Activated naive CD4-positive, alpha-beta T cell treated with anti-CD3 and anti-CD28 coated beads, Interleukin-2, amount 50 U/mL, for 24 hours (primary cell): Measurements from ENCODE around the gene SREK1IP1.
A peak's percentile ranks its signal among the peaks of the same experiment; 100 is the strongest.

Source experiments
- H3K27ac Mint-ChIP-seq: one replicate; pipeline ENCODE4 v1.8.0; 2021; ENCODE audit warnings: mild to moderate bottlenecking, mixed read lengths
- H3K27me3 Mint-ChIP-seq: one replicate; pipeline ENCODE4 v1.8.0; 2021; ENCODE audit warnings: mixed read lengths
- H3K36me3 Mint-ChIP-seq: one replicate; pipeline ENCODE4 v1.8.0; 2021; ENCODE audit warnings: mixed read lengths
- H3K4me1 Mint-ChIP-seq: one replicate; pipeline ENCODE4 v1.8.0; 2021; ENCODE audit warnings: mixed read lengths
- H3K4me3 Mint-ChIP-seq: one replicate; pipeline ENCODE4 v1.8.0; 2021; ENCODE audit warnings: mild to moderate bottlenecking, mixed read lengths
- H3K9me3 Mint-ChIP-seq: one replicate; pipeline ENCODE4 v1.8.0; 2021; ENCODE audit warnings: mixed read lengths

The SREK1IP1 gene

GRCh38 chr5:64775291-64775690 lies 6.8 kb upstream of the SREK1IP1 start:
- Mint-ChIP-seq H3K36me3 (peaks cover 9% of the 10 kb centered on the region), H3K27ac (no peak overlapping the region), H3K4me1 (peaks cover 56% of the 10 kb centered on the region), H3K4me3 (no peak overlapping the region), H3K27me3 (no peaks in the 10 kb centered on the region), H3K9me3 (no peaks in the 10 kb centered on the region)

DNA sequence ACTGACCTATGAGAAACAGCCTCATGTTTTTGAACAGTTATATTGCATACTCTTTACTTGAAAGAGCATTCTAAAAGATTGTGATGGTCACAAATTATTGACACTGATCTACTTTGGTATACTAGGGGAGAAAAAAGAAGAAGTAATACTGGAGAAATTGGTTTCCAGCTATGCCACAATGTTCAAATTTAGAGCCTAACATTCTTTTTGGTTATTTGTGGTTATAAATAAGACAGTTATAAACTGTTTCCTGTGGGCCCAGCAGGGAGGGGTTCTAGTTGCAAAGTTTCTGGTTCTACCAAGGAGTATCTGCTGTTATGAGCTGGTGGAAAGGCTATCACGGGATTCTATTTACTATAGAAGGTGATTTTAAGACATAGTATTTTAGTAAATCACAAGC lies 5.0 kb upstream of the SREK1IP1 start:
- no peaks in the 10 kb centered on the region for H3K27me3 Mint-ChIP-seq
- peaks cover 59% of the 10 kb centered on the region for H3K4me1 Mint-ChIP-seq
- no peak overlapping the region for H3K27ac Mint-ChIP-seq
- no peaks in the 10 kb centered on the region for H3K9me3 Mint-ChIP-seq
- no peak overlapping the region for H3K4me3 Mint-ChIP-seq
- peaks cover 4% of the 10 kb centered on the region for H3K36me3 Mint-ChIP-seq

DNA sequence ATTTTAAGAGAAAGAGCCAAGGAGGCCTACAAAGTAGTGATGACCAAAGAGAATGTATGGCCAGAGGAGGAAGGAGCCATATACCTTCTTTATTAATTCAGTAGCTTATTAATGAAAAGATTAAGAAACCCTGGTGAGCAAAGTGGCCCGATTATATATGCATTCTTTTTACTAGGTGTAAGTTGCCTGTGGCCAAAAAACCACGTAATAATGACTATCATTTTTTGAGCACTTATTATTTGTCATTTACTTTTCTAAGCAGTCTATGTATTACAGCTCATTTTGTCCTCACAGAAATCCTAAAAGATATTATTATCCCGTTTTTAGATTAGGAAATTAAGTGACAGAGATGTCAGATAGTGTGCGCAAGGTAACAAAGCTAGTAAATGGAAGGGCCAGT lies 3.2 kb upstream of the SREK1IP1 start:
- H3K9me3 Mint-ChIP-seq: no peaks in the 10 kb centered on the region
- peaks cover 3% of the 10 kb centered on the region for H3K36me3 Mint-ChIP-seq
- peaks cover 65% of the 10 kb centered on the region for H3K4me1 Mint-ChIP-seq
- no peak overlapping the region for H3K27ac Mint-ChIP-seq
- no peaks in the 10 kb centered on the region for H3K27me3 Mint-ChIP-seq
- H3K4me3 Mint-ChIP-seq: no peak overlapping the region

- Mint-ChIP-seq H3K36me3 (peaks cover 2% of the 10 kb centered on the region), H3K4me3 (peak overlapping the region; percentile 99), H3K27ac (no peak overlapping the region), H3K9me3 (no peaks in the 10 kb centered on the region), H3K4me1 (peaks cover 71% of the 10 kb centered on the region), H3K27me3 (no peaks in the 10 kb centered on the region)
These were observed 1.4 kb upstream of the SREK1IP1 start for GRCh38 chr5:64769855-64770254.

- no peaks in the 10 kb centered on the region for H3K27me3 Mint-ChIP-seq
These were observed 533 bp downstream of the SREK1IP1 start for GRCh38 chr5:64767959-64768357.

GRCh38 chr5:64766941-64767340 lies 1.6 kb downstream of the SREK1IP1 start:
- Mint-ChIP-seq H3K4me1 (peaks cover 67% of the 10 kb centered on the region), H3K27me3 (no peaks in the 10 kb centered on the region), H3K27ac (no peak overlapping the region), H3K36me3 (peaks cover 2% of the 10 kb centered on the region), H3K9me3 (no peaks in the 10 kb centered on the region), H3K4me3 (peak overlapping the region; percentile 99)

More at GRCh38 chr5:64767959-64768357, 533 bp downstream of the SREK1IP1 start:
- H3K9me3 Mint-ChIP-seq: no peaks in the 10 kb centered on the region
- peak overlapping the region; percentile 99 for H3K27ac Mint-ChIP-seq
- H3K36me3 Mint-ChIP-seq: peaks cover 2% of the 10 kb centered on the region
- H3K4me1 Mint-ChIP-seq: peaks cover 69% of the 10 kb centered on the region
- H3K4me3 Mint-ChIP-seq: peak overlapping the region; percentile 99

DNA sequence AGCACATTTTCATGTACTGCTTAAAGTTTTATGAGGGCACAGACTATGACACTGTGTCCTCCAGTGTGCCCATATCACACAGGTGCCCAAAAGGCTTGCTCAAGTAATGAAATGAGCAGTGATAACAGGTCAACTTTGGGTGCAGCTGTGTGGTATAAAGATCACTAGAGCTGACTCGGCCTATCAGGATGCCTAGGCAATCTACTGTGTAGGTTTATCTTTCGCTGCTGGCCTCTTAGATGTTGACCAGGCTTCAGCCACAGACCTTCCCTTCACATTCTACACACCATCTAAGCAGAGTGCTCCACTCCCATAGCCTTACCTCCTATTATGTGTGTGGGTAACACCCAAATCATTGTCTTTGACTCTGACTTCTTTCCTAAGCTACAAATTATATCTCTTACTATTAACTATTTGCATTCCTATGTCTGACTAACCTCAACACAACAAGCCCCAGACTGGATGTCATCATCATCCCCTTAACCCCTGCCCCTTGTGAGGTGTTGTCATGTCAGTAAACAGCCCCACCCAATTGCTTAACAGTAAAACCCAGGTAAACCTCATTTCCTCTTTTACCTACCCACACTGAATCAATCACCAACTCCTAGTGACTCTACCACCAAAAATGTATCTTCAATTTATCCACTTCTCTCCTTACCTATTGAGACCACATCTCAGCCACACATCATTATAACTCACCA lies 2.5 kb downstream of the SREK1IP1 start:
- Mint-ChIP-seq H3K4me3 (peak overlapping the region; percentile 15), H3K27me3 (no peaks in the 10 kb centered on the region), H3K36me3 (peaks cover 2% of the 10 kb centered on the region), H3K27ac (no peak overlapping the region), H3K4me1 (peaks cover 60% of the 10 kb centered on the region), H3K9me3 (no peaks in the 10 kb centered on the region)

- no peak overlapping the region for H3K27ac Mint-ChIP-seq
- peaks cover 2% of the 10 kb centered on the region for H3K36me3 Mint-ChIP-seq
- peaks cover 60% of the 10 kb centered on the region for H3K4me1 Mint-ChIP-seq
- no peak overlapping the region for H3K4me3 Mint-ChIP-seq
- no peaks in the 10 kb centered on the region for H3K9me3 Mint-ChIP-seq
- H3K27me3 Mint-ChIP-seq: no peaks in the 10 kb centered on the region
These were observed 4.5 kb downstream of the SREK1IP1 start for GRCh38 chr5:64763948-64764503.

- peaks cover 36% of the 10 kb centered on the region for H3K4me1 Mint-ChIP-seq
- H3K27ac Mint-ChIP-seq: no peak overlapping the region
- H3K27me3 Mint-ChIP-seq: no peaks in the 10 kb centered on the region
- no peaks in the 10 kb centered on the region for H3K36me3 Mint-ChIP-seq
- H3K4me3 Mint-ChIP-seq: no peak overlapping the region
- no peaks in the 10 kb centered on the region for H3K9me3 Mint-ChIP-seq
These were observed 8.4 kb downstream of the SREK1IP1 start for GRCh38 chr5:64759960-64760660.

DNA sequence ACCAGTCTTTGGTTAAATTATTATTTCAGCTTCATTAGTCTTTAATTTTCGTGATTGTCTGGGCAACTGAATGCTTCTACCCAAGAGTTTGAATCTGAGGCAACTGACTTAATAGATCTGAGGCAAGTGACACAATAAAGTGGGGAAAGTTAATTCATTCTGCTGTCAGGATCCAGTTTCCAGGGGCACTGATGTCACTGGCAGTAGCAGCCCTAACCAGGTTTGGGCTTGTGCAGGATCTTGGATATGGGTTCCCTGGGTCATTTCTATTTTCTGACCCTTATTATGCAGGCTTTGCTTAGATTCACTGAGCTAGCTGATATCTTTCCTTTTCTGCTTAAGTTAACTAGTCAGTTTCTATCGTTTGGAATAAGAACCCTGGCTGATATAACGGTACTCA lies 9.6 kb downstream of the SREK1IP1 start:
- H3K36me3 Mint-ChIP-seq: no peaks in the 10 kb centered on the region
- H3K4me3 Mint-ChIP-seq: no peak overlapping the region
- H3K9me3 Mint-ChIP-seq: no peaks in the 10 kb centered on the region
- H3K4me1 Mint-ChIP-seq: peaks cover 29% of the 10 kb centered on the region
- no peak overlapping the region for H3K27ac Mint-ChIP-seq
- no peaks in the 10 kb centered on the region for H3K27me3 Mint-ChIP-seq

DNA sequence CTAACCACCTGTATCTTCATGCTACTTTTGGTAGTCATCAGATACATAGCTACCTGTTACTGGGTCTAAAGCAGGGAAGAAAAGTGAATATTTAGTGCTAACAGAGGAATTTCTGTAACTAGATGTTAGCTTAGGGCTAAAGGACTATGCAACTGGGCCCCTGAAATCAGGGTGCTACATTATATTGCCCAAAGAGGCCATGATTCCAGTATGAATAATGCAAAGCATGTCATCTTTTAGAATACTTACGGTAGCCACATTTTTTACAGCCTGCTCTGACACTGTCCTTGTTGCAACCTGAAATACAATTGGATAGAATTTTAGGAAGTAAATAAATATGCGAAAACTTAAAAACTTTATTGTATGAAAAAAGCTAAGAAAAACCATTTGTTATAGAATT lies 14.4 kb downstream of the SREK1IP1 start:
- no peaks in the 10 kb centered on the region for H3K9me3 Mint-ChIP-seq
- H3K4me1 Mint-ChIP-seq: peaks cover 9% of the 10 kb centered on the region
- no peaks in the 10 kb centered on the region for H3K27me3 Mint-ChIP-seq
- H3K27ac Mint-ChIP-seq: no peak overlapping the region
- no peaks in the 10 kb centered on the region for H3K36me3 Mint-ChIP-seq
- H3K4me3 Mint-ChIP-seq: no peak overlapping the region

- Mint-ChIP-seq H3K4me3 (no peak overlapping the region), H3K27ac (no peak overlapping the region), H3K27me3 (no peaks in the 10 kb centered on the region), H3K4me1 (peaks cover 15% of the 10 kb centered on the region), H3K36me3 (peaks cover 2% of the 10 kb centered on the region), H3K9me3 (no peaks in the 10 kb centered on the region)
These were observed 19.1 kb downstream of the SREK1IP1 start for GRCh38 chr5:64749385-64749784.

DNA sequence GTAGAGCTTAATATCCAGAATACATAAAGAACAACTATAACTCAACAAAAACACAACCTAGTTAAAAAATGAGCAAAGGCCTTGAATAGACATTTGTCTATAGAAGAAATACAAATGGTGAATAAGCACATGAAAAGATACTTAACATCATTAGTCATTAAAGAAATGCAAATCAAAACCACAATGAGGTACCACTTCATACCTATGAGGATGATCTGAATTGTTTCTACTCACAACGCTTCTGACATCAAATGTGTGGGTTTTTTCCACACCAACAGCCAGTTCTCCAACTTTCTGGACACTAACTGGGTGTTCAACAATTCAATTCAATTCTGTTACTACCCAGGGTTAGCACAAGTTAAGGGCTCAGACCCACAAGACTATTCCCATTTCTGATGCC lies 22.0 kb downstream of the SREK1IP1 start:
- Mint-ChIP-seq H3K4me1 (peaks cover 19% of the 10 kb centered on the region), H3K27me3 (no peaks in the 10 kb centered on the region), H3K36me3 (peaks cover 2% of the 10 kb centered on the region), H3K27ac (no peak overlapping the region), H3K4me3 (no peak overlapping the region), H3K9me3 (no peaks in the 10 kb centered on the region)

DNA sequence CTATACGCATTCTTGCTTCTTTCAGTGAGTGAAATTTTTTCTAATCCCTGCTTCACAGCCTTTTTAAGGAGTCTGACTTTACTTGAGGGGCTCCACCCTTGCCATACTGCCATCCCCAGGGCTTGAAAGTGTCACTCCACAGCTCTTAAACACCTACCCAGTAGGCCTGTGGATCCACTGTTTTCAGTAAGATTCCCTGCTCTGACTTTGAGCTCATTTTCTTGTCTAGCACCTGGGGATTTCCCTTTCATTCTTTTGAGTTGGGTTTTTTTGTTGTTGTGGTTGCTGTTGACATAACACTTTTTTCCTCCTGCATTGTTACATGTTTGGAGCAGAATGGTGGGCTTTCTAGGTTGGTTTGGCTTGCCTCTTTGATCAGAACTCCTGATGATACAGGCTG lies 23.6 kb downstream of the SREK1IP1 start:
- peaks cover 19% of the 10 kb centered on the region for H3K4me1 Mint-ChIP-seq
- no peaks in the 10 kb centered on the region for H3K27me3 Mint-ChIP-seq
- H3K27ac Mint-ChIP-seq: no peak overlapping the region
- H3K9me3 Mint-ChIP-seq: no peaks in the 10 kb centered on the region
- peaks cover 2% of the 10 kb centered on the region for H3K36me3 Mint-ChIP-seq
- H3K4me3 Mint-ChIP-seq: no peak overlapping the region

DNA sequence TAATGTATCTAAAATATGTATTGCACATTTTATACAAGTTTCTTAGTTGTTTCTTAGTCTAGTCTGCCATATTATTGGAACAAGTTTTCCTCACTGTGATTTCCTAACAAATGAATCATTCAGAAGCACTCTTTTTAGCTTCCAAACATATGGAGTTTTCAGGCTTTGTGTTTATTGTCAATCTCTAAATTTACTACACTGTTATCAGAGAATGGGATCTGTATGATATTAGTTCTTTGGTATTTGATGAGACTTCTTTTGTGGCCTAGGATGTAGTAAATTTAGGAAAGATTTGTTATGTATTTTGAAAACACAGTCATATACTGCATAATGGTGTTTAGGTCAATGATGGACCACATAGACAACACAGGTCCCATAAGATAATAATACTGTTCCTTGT lies 25.7 kb downstream of the SREK1IP1 start:
- H3K27ac Mint-ChIP-seq: no peak overlapping the region
- peaks cover 8% of the 10 kb centered on the region for H3K36me3 Mint-ChIP-seq
- H3K4me3 Mint-ChIP-seq: no peak overlapping the region
- H3K27me3 Mint-ChIP-seq: no peaks in the 10 kb centered on the region
- peaks cover 19% of the 10 kb centered on the region for H3K4me1 Mint-ChIP-seq
- H3K9me3 Mint-ChIP-seq: no peaks in the 10 kb centered on the region

- Mint-ChIP-seq H3K4me1 (peaks cover 19% of the 10 kb centered on the region), H3K9me3 (no peaks in the 10 kb centered on the region), H3K4me3 (no peak overlapping the region), H3K27ac (no peak overlapping the region), H3K27me3 (no peaks in the 10 kb centered on the region), H3K36me3 (peaks cover 10% of the 10 kb centered on the region)
These were observed 26.1 kb downstream of the SREK1IP1 start for GRCh38 chr5:64742411-64742810.
